Astrocyte (in vitro differentiated cells and primary cell): ENCODE data around the gene COX19.
"Not testable (repeated sequence)": the region's sequence is repeated elsewhere in the genome, so short reads cannot be mapped to it uniquely, and the experiment has no call there.

Experiments used
- CTCF ChIP-seq: IDR thresholded peaks from 2 replicates; pipeline ENCODE4 v1.5.1; 2011; ENCODE audit warnings: low read depth, mild to moderate bottlenecking, inconsistent platforms, low read length, moderate library complexity; ENCODE audit not compliant: insufficient read depth
- EZH2 ChIP-seq: IDR thresholded peaks from 2 replicates; pipeline ENCODE4 v1.6.1; 2012; ENCODE audit warnings: mild to moderate bottlenecking, low read length, inconsistent platforms; ENCODE audit not compliant: insufficient read depth

DNA sequence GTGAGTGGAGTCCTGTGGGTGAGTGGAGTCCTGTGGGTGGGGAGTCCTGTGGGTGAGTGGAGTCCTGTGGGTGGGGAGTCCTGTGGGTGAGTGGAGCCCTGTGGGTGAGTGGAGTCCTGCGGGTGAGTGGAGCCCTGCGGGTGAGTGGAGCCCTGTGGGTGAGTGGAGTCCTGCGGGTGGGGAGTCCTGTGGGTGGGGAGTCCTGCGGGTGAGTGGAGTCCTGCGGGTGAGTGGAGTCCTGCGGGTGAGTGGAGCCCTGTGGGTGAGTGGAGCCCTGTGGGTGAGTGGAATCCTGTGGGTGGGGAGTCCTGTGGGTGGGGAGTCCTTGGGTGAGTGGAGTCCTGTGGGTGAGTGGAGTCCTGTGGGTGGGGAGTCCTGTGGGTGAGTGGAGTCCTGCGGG is 27.1 kb upstream of the COX19 start:
- not testable (repeated sequence) for TF ChIP-seq CTCF, EZH2
